ENCODE data around the gene PHACTR3.

Gene PHACTR3

GRCh38 chr20:59782986-59783640, 178.8 kb downstream of the PHACTR3 start:
- DNase-seq: peak; percentile 3

DNA sequence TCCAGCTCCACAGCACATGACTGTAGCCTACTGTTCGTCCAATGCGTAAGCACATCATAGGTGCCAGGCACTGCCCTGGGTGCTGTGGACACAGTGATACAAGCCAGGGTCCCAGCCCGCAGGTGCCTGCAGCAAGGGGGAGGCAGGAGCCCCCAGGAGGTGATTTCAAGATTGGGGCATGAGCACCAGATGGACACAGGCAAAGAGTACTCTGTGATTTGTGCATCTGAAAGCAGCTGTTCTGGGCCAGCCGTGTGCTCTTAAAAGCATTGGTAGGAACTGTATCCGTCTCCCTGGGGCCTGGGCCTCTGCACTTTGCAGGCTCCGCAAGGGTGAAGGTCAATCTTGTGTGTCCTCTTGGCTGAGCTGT, 179.3 kb downstream of the PHACTR3 start:
- DNase-seq: no peak

DNA sequence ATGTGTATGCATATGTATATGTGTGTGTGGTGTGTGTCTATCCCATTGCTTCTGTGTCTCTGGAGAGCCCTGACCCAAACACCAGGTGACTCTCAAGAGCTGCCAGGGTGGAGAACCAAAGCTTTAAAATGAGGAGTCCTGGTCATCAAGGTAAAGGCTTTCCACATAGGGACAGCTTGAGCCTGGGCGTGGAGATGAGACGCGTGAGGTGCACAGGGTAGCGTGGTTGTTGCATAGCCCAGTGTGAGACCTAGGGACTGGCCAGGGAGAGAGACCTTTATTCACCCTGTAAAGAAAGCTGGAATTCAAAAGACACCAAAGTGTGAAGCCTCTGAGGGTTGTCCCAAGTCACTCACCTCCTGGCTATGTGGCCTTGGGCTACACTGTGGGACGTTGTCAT, 180.0 kb downstream of the PHACTR3 start:
- DNase-seq: no peak

DNA sequence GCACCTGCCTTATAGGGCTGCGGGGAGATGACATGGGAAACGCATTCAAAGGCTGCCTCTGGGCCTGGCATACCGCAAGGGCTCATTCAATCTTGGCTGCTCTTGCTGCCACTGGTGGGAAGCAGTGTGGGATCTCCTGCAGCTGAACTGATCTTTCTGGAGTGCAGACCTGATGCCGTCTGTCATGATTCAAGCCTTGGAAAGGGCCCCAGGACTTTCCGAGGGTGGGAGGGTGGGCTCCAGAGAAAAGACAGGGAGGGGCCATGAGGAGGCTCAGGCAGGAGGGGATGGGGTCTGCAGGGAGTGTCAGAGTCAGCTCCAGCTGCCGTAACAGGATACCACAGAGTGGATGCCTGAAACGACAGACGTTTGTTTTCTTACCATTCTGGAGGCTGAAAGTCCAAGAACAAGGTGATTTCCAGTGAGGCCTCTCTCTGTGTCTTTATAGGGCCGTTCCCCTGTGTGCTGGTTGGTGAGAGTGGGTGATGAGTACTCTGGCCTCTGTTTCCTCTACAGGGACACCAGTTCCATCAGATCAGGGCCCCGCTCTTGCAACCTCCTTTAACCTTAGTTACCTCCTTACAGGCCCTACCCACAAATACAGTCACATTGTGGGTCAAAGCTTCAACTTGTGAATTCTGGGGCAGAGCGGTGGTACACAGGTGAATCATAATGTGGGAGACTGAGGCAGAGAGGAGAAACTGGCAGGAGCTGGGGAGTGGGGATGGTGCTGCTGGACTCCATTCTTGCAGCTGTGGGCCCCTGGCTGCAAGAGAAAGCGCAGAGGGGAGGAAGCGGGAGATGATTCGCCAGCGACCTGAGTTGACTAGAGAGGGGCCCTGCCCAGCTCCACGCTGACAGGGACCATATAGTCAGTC, 180.7 kb downstream of the PHACTR3 start:
- no peak for DNase-seq

- no peak for DNase-seq
Observed at GRCh38 chr20:59785669-59785959, 181.3 kb downstream of the PHACTR3 start.

- no peak for DNase-seq
Observed at GRCh38 chr20:59785986-59786795, 181.9 kb downstream of the PHACTR3 start.

DNA sequence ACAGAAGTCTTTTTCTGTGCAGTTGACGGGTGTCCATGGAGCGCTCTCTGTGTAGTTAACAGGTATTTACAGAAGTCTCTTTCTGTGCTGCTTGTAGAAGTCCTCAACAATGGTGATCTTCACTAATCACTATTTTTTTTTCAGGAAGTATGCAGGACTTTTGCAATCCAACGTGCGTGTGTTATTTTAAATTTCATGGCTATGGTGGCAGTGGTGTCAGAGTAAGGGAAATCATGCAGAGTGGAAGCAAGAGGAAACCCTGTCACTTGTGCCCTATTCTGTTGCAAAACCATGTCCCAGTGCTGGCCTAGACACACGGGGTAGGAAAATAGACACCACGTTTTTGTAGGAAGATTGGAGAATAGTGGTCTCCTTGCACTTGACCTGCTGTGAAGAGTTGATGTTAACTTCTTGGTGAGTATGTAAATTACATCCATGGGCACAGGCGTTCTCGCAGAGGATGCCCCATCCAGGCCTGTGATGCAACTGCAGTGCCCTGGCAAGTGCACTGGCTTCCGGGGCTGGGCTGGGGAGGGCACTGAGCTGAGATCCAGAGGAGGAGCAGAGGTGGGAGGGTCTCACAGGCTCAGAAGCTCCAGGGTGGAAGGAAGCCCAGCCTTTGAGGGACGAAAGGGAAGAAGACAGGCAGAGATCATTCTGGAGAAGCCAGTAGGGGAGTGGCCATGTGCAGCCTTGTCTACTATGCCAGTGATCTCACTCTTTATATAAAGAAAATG, 182.6 kb downstream of the PHACTR3 start:
- DNase-seq: no peak

GRCh38 chr20:59787538-59787890, 183.2 kb downstream of the PHACTR3 start:
- DNase-seq: no peak

GRCh38 chr20:59788196-59788735, 183.9 kb downstream of the PHACTR3 start:
- DNase-seq: no peak

GRCh38 chr20:59788811-59789397, 184.6 kb downstream of the PHACTR3 start:
- no peak for DNase-seq

DNA sequence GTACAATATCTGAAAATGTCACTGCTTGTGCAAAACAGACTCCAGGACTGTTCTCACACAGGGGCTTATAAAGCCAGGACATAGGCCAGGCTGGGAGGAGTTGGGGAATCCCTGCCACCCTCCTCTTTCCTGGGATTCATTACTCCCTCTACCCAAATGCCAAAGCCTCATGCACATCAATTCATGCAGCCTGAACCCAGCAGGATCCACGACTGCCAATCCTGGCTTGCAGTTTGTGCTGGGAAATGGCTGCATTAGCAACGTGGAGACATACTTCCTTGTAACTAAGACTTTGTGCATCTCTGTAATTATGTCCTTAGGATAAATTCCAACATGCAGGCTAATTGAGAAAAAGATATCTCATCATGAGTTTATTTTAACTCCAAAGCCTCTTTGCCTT, 185.3 kb downstream of the PHACTR3 start:
- DNase-seq: no peak

DNA sequence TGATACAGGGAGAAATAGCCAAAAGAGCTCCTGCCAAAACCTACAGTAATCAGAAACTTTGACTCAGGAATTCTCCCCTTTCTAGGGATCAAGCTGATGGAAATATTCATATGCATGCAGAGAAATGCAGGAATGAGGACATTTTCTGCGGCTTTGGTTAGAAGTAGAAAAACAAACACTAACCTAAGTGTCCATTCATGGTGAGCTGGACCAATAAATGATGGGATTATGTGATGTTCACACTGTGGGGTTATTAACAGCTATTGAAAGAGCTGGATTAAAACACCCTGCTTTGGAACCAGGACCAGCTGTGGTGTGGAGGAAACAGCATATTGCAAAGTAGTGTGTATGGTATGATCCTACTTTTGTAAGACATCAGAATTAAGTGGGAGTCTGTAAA, 186.0 kb downstream of the PHACTR3 start:
- no peak for DNase-seq

GRCh38 chr20:59792300-59792699, 188.0 kb downstream of the PHACTR3 start:
- no peak for DNase-seq

DNA sequence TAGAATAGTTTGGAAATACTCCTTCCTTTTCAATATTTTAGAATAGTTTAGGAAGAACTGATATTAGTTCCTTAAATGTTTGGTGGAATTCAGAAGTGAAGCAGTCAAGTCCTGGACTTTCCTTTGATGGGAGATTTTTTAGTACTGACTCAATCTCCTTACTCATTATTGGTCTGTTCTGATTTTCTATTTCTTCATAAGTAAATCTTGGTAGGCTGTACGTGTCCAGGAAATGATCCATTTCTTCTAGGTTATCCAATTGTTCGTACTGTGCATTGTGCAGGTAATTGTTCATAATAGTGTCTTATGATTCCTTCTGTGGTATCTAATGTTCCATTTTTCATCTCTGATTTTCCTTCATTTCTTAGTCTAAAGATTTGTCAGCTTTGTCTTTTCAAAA, 190.2 kb downstream of the PHACTR3 start:
- DNase-seq: no peak

DNA sequence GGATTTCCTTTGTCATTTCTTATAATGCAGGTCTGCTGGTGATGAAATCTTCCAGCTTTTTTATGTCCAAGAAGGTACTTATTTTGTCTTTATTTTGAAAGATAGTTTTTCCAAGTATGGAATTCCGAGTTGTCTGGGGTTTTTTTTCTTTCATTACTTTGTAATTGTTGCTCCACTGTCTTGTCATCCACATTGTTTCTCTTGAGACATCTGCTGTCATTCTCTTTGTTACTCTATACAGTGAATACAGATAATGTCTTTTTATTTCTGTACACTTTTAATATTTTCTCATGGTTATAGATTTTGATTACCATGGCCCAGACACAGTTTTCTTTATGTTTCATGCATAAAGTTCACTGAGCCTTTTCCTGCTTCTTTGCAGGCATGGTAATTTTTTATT, 196.0 kb downstream of the PHACTR3 start:
- no peak for DNase-seq

GRCh38 chr20:59802018-59802417, 197.7 kb downstream of the PHACTR3 start:
- DNase-seq: no peak

DNA sequence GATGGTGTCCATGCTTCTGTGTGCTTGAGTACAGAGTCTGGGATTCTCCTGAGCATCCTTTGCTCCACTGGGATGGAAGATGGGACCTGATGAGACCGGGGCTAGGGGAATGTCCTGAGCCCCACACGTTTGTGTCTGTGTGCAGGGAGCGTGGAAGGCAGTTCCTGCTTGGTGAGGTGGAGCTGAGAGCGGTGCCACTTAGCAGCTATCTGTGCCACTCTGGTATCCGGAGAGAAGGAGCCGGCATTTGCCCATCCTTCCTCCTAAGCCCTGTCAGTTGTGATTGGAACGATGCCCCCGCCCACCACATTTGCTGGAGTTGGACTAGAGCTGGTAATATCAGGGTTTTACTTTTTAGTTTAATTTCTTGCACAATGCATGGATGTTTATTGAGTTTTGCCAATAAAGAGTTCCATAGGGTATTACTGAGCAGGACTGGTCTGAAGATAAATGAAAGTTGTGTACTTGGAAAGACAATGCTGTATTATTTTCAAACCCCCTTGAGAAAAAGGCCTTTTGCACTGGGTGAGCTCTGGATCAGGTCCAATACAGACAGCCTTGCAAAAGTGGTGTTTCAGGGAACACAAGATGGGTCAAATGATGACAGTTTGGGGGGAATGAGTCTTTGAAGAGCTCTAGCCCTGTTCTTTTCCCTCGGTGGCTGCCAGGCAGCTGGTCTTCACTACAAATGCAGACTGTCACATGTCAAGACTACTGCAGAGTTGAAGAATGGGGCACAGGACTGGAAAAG, 198.3 kb downstream of the PHACTR3 start:
- DNase-seq: no peak

DNA sequence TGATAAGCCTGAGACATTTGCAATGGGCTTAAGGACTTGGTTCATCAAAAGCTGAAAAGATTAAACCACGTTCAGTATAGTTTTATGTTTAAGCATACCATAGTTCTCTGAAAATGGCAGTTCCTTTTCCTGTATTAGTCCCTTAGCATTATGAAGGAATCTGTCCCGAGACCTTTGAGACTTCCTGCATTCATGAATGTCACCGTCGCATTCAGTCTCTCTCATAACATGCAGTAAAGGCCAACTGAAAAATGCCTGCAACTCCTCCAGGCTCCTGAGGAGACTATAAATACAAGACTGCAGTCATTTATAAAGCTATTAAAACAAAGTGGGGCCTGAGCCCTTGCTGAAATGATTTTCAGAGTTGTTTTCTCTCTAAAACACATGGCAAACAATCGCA, 200.0 kb downstream of the PHACTR3 start:
- DNase-seq: no peak

DNA sequence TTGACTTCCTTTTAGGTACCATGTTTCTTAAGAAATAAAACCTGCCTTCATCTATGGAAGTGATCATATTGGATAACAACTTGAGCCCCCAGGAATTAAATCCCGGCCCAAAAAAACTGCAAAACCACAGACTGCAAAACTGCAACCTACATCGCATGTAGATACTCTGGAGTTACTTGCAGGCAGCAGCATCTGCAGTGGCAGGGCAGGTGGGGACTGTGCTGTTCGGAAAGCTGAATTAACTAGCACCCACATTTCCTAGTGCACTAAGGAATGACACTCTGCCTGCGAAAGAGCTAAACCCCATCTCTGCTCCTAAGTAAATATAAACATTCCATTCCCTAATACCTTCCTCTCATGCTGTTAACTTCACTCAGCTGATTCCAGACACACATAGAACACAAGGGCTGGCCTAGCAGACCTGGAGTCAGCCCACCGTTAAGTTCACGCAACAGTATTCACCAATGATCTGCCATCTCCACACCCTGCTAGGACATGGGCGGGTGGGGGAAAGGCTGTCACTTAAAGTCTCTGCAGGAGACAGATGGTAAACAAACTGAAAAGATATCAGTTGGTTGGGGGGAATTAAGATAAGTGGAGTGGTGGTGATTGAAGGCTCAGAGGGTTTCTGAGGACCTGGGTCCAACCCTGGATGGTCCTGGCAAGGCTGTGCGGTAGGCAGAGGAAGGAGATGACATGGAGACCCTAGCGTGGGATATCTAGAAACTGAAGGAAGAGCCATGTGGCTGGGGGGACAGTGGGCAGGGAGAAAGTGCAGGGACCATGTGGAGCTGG, 200.7 kb downstream of the PHACTR3 start:
- no peak for DNase-seq

DNA sequence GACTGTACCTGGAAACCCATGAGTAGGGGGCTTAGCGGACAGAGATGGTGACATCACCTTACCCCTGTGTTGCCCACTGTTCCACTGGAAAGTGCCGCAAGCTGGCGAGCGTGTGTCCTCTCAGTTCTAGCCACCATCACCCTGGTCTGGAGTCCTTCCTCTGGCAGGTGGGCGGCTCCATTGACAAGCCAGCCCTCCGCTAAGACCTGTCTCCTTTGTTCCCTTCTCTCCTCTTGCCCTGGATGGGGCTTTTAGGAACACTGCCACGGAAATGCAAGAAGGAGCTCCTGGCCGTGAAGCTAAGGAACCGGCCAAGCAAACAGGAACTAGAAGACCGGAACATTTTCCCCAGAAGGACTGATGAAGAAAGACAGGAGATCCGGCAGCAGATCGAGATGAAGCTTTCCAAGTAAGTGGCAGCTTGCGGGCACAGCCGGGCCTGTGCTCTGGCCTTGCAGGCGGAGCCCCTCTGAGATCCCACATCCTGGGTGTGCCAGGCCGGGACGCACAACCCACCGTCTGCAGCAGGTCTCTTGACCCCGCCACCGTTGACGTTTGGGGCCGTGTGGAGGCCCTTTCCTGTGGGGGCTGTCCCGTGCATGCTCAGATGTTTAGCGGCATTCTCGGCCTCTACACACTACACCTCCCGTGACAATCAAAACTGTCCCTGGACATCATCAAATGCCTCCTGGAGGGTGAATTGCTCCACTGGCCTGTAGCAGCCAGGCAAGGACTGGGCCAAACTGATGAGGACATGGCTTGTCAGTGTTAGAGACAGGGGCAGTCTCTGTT, 201.6 kb downstream of the PHACTR3 start:
- DNase-seq: no peak
